Measurements from ENCODE around the gene CFAP61. TPM values are rescaled to one million over a fixed set of nuclear protein-coding genes. Genes with fewer than 3 reads are reported as not detected.
"Not testable (repeated sequence)": the region's sequence is repeated elsewhere in the genome, so short reads cannot be mapped to it uniquely, and the experiment has no call there.

The CFAP61 gene
- total and polyA plus RNA-seq, 2 donors: 0.32 to 0.35 TPM

GRCh38 chr20:20355503-20355902 lies 303.2 kb downstream of the CFAP61 start:
- H3K4me3 ChIP-seq (ENCODE audit: low read depth, low read length); H3K27ac ChIP-seq (ENCODE audit: low read depth); H3K4me1 ChIP-seq (ENCODE audit: insufficient read depth); H3K36me3 ChIP-seq (ENCODE audit: insufficient read depth); DNase-seq (ENCODE audit: extremely low spot score): not testable (repeated sequence)

DNA sequence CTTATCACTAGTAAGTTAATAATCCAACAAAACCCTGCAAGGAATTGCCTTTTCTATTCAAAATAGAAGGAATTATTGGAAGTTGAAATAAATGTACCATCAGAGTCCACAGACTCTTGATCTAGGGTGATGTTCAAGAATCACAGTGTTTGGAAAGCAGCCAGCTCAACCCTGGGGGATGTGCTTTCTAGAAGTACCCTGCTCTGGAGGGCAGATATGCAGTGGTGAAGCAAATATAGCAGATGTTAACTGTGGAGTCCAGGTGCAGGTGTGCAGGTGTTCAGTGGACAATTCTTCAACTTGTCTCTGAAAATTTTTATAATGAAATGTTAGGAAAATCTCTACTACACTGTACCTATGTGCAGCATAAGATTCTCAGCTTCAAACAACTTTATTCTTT lies 306.5 kb downstream of the CFAP61 start:
- DNase-seq (ENCODE audit: extremely low spot score): no peak
- H3K4me3 ChIP-seq (ENCODE audit: low read depth, low read length): no peak overlapping the region
- no peaks in the 10 kb centered on the region for H3K36me3 ChIP-seq (ENCODE audit: insufficient read depth)
- no peaks in the 10 kb centered on the region for H3K4me1 ChIP-seq (ENCODE audit: insufficient read depth)
- H3K27ac ChIP-seq (ENCODE audit: low read depth): no peak overlapping the region

DNA sequence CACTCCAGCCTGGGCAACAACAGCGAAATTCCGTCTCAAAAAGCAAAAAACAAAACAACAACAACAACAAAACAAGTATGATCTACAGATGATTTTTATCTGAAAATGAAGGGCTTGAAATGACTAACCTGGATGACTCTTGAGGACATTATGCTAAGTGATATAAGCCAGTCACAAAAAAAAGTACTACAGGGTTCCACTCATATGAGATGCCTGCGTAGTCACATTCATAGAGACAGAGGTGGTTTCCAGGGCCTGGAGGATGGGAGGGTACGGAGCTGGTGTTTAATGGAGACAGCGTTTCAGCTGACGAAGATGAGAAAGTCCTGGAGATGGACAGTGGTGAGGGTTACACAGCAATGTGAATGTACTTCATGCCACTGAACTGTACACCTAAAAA lies 307.3 kb downstream of the CFAP61 start:
- Histone ChIP-seq H3K27ac (ENCODE audit: low read depth) (no peak overlapping the region), H3K36me3 (ENCODE audit: insufficient read depth) (no peaks in the 10 kb centered on the region), H3K4me1 (ENCODE audit: insufficient read depth) (no peaks in the 10 kb centered on the region), H3K4me3 (ENCODE audit: low read depth, low read length) (no peak overlapping the region)
- DNase-seq (ENCODE audit: extremely low spot score): no peak
- 77% methylated on average over 6 of the region's 6 CpGs for WGBS

DNA sequence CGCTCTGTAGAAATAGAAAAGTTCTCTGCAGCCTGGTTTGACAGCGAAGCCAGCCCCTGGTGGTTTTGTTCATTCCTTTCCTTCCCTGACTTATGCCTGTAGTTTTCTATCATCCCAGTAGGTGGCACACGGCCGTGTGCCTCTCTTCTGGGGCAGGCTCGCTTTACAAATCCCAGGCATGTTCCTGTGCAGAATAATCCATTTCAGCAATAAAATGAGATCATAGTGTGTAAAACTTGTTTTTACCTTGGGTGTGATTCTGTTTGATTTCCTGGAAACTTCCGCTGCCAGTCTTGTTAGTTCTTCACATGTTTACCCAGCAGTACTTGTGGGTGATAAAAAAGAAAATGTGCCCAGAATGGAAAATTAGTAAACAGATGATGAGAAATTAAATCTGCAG lies 308.1 kb downstream of the CFAP61 start:
- no peak overlapping the region for H3K4me3 ChIP-seq (ENCODE audit: low read depth, low read length)
- H3K27ac ChIP-seq (ENCODE audit: low read depth): no peak overlapping the region
- no peaks in the 10 kb centered on the region for H3K36me3 ChIP-seq (ENCODE audit: insufficient read depth)
- WGBS: 1% methylated on average over 6 of the region's 6 CpGs
- no peaks in the 10 kb centered on the region for H3K4me1 ChIP-seq (ENCODE audit: insufficient read depth)
- DNase-seq (ENCODE audit: extremely low spot score): peak; percentile 26

DNA sequence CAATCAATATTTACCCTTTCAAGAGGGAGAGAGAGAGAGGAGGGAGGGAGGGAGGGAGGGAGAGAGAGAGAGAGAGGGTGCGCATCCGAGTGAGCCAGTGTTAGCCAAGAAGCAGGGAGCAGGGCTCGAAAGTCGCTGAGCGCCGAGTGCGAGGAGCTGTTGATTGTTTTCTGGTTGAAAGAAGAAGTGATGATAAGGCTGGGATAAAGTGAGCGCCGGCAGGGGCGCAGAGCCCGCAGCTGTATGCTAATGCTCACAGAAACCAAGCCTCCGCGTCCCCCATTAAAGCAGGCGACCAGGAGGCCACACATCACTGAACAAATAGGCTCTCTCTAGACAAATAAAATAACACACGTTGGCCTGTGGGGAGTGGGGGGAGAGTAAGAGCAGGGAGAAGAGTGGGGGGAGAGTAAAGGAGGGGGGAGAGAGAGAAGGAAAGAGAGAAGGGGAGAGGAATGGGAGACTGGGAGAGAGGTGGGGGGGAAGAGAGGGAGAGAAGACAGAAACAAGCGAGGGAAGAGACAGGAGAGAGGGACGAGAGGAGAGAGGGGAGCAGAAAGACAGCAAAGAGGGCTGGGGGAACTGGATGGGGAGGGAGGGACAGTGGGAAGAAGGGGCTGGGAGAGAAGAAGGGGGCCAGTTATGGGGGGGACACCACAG lies 310.6 kb downstream of the CFAP61 start:
- 2% methylated on average over 17 of the region's 17 CpGs for WGBS
- H3K36me3 ChIP-seq (ENCODE audit: insufficient read depth): no peaks in the 10 kb centered on the region
- H3K4me3 ChIP-seq (ENCODE audit: low read depth, low read length): no peak overlapping the region
- H3K27ac ChIP-seq (ENCODE audit: low read depth): no peak overlapping the region
- peaks cover 6% of the 10 kb centered on the region for H3K4me1 ChIP-seq (ENCODE audit: insufficient read depth)
- DNase-seq (ENCODE audit: extremely low spot score): no peak

DNA sequence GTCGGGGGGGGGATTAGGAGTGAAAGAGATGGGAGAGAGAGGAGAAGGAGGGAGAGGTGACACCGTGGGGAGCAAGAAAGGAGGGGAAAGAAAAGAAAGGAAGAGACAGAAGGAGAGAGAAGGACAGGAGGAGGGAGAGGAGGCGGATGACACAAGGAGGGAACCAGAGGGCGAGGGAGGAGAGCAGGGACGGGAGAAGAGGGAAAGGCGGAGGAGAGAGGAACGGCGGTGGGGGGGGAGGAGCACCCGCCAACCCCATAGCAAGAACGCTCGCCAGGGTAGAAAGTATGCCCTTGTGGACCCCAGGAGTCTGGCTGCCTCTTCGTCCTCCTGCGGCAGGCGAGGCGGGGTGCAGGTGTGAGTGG lies 311.1 kb downstream of the CFAP61 start:
- Histone ChIP-seq H3K27ac (ENCODE audit: low read depth) (no peak overlapping the region), H3K4me1 (ENCODE audit: insufficient read depth) (peaks cover 8% of the 10 kb centered on the region), H3K36me3 (ENCODE audit: insufficient read depth) (no peaks in the 10 kb centered on the region), H3K4me3 (ENCODE audit: low read depth, low read length) (no peak overlapping the region)
- 6% methylated on average over 15 of the region's 15 CpGs for WGBS
- no peak for DNase-seq (ENCODE audit: extremely low spot score)

- peaks cover 11% of the 10 kb centered on the region for H3K4me1 ChIP-seq (ENCODE audit: insufficient read depth)
- DNase-seq (ENCODE audit: extremely low spot score): no peak
- no peak overlapping the region for H3K4me3 ChIP-seq (ENCODE audit: low read depth, low read length)
- no peaks in the 10 kb centered on the region for H3K36me3 ChIP-seq (ENCODE audit: insufficient read depth)
- H3K27ac ChIP-seq (ENCODE audit: low read depth): no peak overlapping the region
- WGBS: 1% methylated on average over 70 of the region's 70 CpGs
Measured at GRCh38 chr20:20363799-20364592, 311.7 kb downstream of the CFAP61 start.

- DNase-seq (ENCODE audit: extremely low spot score): no peak
- Histone ChIP-seq H3K4me1 (ENCODE audit: insufficient read depth) (peaks cover 12% of the 10 kb centered on the region), H3K4me3 (ENCODE audit: low read depth, low read length) (no peak overlapping the region), H3K36me3 (ENCODE audit: insufficient read depth) (no peaks in the 10 kb centered on the region), H3K27ac (ENCODE audit: low read depth) (no peak overlapping the region)
- 3% methylated on average over 70 of the region's 70 CpGs for WGBS
Measured at GRCh38 chr20:20364593-20365479, 312.5 kb downstream of the CFAP61 start.

DNA sequence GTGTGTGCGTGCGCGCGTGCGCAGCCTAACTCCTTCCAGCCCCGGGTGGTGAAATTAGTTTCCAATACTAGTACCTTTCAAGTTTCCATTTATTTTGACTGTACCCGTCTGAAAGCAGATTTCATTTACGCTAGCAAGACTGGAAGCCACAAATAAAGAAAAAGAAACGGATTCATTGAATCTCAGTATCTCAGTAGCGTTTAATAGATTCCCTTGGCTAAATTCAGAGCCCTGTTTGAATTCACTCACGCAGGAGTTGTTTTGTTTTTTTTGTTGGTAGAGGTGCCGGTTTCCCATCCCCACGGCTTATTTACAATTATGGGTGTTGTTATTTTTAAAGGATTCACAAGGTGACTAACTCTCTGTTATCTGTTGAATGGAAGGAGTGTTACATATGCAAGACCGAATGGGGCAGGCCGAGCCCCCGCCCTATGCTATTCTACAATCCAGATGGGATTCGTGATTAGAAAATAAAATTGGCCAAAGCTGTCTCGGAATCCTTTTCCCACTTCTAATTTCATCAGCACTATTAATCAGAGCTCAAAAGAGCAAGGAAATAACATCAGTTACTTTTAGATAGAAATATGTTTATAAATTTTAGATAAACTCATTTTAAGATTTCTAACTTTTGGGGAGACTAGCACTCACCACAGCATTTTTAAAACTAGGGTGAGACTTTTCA lies 313.3 kb downstream of the CFAP61 start:
- no peak for DNase-seq (ENCODE audit: extremely low spot score)
- no peak overlapping the region for H3K4me3 ChIP-seq (ENCODE audit: low read depth, low read length)
- peaks cover 12% of the 10 kb centered on the region for H3K4me1 ChIP-seq (ENCODE audit: insufficient read depth)
- WGBS: 8% methylated on average over 18 of the region's 18 CpGs
- H3K36me3 ChIP-seq (ENCODE audit: insufficient read depth): no peaks in the 10 kb centered on the region
- no peak overlapping the region for H3K27ac ChIP-seq (ENCODE audit: low read depth)

GRCh38 chr20:20366551-20366875 lies 314.2 kb downstream of the CFAP61 start:
- WGBS: 4% methylated on average over 19 of the region's 19 CpGs

GRCh38 chr20:20366876-20367574 lies 314.7 kb downstream of the CFAP61 start:
- H3K4me1 ChIP-seq (ENCODE audit: insufficient read depth): peaks cover 12% of the 10 kb centered on the region

More at GRCh38 chr20:20366551-20366875, 314.2 kb downstream of the CFAP61 start:
- Histone ChIP-seq H3K4me1 (ENCODE audit: insufficient read depth) (peaks cover 12% of the 10 kb centered on the region), H3K27ac (ENCODE audit: low read depth) (no peak overlapping the region), H3K36me3 (ENCODE audit: insufficient read depth) (no peaks in the 10 kb centered on the region), H3K4me3 (ENCODE audit: low read depth, low read length) (no peak overlapping the region)
- no peak for DNase-seq (ENCODE audit: extremely low spot score)

GRCh38 chr20:20367575-20368417 lies 315.5 kb downstream of the CFAP61 start, which contains the start of gene INSM1:
Gene INSM1, plus strand, starts transcription at chr20:20368104. Its CDS starts 164 bp downstream, at chr20:20368268.
- Histone ChIP-seq H3K36me3 (ENCODE audit: insufficient read depth) (no peaks in the 10 kb centered on the region), H3K4me3 (ENCODE audit: low read depth, low read length) (peak within 1 kb of the TSS; percentile 53), H3K4me1 (ENCODE audit: insufficient read depth) (peaks cover 12% of the 10 kb centered on the region), H3K27ac (ENCODE audit: low read depth) (no peak within 1 kb of the TSS)
- WGBS: under 1% methylated on average over 107 of the region's 108 CpGs
- DNase-seq (ENCODE audit: extremely low spot score): no peak

More at GRCh38 chr20:20366876-20367574, 314.7 kb downstream of the CFAP61 start:
- WGBS: under 1% methylated on average over 63 of the region's 63 CpGs
- Histone ChIP-seq H3K4me3 (ENCODE audit: low read depth, low read length) (peak overlapping the region; percentile 53), H3K27ac (ENCODE audit: low read depth) (no peak overlapping the region), H3K36me3 (ENCODE audit: insufficient read depth) (no peaks in the 10 kb centered on the region)
- DNase-seq (ENCODE audit: extremely low spot score): no peak
